HS-27A (cell line): ENCODE results near the gene ABTB2.

Experiments used
- DNase-seq: peaks from one replicate; pipeline ENCODE4 v3.0.0-alpha.2; 2012; ENCODE audit warnings: low read depth, missing footprints

ABTB2 gene

DNA sequence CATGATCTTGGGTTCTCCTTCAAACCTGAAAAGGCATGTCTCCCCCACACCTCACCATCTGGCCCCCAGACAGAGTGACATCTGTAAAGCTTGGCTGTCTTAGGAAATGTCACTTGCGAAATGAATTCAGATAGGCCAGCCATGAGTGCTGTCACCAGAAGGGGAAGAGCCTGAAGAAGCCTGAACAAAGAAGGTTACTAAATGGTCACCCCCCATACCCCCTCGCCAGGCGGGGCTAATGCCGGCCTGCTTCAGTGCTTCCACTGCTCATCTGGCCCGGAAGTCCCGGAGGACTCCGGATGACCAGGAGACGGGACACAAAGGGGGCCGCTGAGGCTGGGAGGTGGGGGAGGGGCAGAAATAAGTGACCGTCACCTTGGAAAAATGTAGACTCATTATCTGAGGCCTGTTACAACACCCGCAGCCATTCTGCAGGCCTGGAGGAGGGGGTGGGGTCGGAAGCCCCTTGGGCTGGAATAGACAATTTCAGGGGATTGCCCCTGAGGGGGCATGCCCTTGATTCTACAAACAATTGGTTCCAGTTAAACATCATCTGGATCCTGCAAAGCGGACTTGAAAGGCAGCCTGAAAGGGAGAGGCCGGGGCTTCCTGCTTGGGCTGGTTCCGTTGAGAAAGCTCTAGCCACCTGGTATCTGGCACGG is 209.2 kb downstream of the ABTB2 start:
- no peak for DNase-seq

DNA sequence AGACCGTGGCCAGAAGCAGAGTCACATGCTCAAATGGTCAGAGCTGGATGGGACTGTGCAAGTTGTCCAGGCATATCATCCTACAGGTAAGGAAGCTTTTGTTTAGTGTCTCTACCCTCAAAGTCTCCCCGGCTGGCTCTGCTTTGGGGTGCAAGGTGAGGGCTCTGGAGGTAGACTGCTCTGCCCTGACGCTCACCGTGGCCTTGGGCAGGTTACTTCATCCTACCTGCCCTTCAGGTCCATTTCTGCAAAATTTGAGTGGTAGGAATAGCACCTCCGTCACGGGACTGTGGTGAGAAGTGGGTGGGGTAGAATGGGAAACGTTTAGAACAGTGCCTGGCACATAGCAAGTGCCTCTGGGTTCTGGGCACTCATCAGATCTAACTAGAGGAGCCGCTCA is 210.2 kb downstream of the ABTB2 start:
- no peak for DNase-seq

DNA sequence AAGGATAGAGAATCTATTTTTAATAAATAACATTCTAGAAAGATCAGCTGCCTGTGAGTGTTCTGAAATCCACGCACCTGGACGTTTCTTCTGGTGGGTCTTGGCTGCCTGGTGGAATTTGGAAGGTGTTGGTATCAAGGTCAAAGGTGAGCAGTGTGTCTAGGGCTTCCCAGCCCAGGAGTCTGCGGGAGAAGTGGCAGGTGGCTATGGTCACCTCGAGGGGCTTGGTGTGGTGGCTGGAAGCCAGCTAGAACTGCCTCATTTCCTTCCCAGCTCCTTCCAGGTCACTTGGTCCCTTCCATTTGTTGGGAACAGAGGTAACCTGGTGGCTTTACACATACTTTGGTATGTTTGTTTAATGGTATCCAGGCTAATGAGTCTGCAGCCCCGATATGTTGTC is 210.9 kb downstream of the ABTB2 start:
- no peak for DNase-seq

DNA sequence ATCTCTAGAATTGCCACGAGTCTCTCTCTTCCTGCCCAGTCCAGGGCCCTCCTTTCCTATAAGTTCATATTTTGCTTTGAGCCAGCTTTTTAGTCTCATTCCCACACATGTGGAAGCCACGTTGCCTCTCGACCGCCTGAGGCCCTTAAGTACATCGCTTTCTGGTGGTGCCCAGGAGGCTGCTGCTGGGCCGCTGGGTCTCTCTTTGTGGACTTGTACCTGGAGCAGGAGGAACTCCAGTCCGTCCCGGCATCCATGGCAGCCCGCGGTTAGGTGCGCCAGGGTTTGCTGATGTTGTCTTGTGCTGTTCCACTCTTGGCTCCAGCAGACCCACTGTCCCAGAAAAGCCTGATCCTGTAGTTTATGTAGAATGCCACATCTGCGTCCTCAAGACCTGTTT is 211.4 kb downstream of the ABTB2 start:
- DNase-seq = no peak

DNA sequence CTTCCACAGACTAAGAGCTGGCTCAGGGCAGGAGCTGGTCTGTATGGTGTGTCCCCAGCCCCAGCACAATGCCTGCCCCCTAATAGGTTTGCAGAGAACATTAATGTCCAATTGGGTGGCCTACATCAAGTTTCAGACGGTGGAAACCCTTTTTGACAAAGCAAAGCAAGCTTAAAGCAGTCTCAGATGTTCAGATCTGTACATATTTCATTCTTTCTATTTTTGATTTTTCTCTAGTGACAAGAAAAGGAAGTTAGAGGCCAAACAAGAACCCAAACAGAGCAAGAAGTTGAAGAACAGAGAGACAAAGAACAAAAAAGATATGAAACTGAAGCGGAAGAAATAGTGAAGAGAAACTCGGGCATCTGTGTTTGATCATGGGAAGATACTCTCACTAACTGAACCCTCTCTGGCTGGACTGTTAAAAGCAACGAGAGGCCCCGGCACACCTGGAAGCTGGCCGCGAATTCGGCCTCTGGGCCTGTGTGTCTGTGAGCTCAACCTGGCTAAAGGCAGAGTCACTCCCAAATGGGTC is 211.9 kb downstream of the ABTB2 start:
- DNase-seq = no peak

DNA sequence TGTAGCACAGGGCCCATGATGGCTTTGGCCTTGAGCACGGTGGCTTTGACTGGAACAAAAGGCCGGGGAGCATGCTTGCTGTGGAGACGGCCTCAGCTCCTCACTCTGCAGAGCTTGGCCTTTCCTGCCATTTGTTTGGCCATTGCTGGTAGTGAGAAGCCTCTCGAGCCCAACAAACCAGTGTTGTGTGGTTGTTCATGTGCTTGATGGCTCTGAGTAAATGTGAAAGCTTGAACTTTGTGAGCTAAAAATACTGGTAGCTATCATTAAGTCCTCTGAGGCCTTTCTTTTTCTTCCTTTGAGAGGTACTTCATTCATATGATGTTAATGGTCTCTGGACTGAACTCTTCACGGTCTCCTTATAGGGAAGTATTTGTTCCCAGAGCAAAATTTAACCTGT is 212.7 kb downstream of the ABTB2 start:
- DNase-seq = no peak

DNA sequence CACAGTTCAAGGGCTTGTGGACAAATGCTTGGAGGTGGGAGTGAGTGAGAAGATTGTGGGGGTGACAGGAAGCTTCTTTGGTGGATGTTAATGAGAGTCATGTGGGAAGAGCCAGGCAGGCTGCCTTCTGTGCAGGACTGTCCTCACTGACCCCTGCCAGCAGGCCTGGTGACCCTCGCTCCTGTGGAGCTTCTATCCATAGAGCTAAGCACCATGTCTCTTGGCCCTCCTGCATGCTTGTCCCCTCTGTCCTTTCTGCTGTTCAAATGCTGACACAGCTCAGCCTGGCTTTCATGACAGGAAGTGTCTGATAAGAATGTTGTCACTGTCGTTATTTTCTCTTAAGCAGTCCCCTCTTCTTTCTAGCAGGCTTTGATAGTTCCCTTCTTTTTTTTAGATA is 214.8 kb downstream of the ABTB2 start:
- DNase-seq = no peak

DNA sequence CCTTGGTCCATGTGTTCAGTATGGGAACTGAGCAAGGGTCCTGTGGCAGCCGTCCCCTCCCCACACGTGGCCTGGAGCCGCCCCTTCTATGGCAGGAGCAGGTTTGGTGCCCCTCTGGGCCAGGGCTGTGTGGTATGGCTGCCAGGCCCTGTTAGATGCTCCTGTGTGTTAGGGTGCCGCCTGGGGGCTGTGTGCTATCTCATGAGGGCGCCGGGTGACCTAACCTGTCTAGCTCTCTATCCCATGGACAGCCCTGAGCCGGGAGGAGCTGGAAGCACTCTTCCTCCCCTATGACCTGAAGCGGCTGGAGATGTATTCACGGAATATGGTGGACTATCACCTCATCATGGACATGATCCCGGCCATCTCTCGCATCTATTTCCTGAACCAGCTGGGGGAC is 217.7 kb downstream of the ABTB2 start:
- no peak for DNase-seq

DNA sequence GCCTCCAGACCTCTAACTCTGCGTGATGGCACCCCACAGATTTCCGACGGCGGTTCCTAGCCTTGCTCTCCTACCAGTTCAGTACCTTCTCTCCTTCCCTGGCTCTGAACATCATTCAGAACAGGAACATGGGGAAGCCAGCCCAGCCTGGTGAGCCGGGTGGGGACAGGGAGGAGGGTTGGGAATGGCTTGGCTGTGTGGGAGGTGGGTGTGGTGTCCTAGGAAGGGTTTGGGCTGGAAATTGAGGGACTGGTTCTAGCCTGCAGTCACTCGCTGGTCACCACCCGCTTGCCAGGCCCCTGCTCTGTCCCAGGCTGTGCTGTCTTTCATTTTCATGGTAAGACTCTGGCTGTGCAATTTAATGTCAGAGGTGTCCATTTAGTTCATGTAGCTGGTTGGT is 218.5 kb downstream of the ABTB2 start:
- DNase-seq = no peak

DNA sequence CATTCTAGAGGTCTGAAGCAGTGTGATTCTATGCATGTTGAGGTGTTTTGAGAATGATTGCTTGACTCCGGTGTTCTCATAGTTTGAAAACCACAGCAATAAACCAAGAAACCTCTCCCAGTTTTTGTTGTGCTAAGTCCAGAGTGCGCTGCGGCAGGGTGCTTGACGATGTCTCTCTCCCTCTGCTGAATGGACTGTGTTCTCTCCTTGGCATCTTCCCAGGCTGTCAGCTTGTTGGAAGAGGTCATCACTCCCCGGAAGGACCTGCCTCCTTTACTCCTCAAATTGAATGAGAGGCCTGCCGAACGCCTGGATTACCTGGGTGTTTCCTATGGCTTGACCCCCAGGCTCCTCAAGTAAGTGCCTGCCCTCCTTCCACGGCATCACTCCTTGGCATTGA is 221.4 kb downstream of the ABTB2 start:
- no peak for DNase-seq

DNA sequence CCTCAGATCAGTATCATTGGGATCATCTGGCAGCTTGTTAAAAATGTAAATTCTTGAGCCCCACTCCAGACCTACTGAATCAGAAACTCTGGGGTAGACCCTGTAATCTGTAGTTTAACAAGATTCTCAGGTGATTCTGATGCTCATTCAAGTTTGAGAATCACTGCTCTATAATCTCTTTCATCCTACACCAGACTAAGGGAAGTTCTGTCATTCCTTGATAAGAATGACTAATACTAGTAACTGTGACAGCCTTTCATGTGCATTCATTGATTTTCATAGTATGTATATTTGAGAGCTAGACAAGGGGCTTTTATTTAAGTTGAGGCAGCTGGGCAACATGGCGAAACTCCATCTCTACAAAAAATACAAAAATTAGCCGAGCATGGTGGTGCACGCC is 222.4 kb downstream of the ABTB2 start:
- DNase-seq = no peak

DNA sequence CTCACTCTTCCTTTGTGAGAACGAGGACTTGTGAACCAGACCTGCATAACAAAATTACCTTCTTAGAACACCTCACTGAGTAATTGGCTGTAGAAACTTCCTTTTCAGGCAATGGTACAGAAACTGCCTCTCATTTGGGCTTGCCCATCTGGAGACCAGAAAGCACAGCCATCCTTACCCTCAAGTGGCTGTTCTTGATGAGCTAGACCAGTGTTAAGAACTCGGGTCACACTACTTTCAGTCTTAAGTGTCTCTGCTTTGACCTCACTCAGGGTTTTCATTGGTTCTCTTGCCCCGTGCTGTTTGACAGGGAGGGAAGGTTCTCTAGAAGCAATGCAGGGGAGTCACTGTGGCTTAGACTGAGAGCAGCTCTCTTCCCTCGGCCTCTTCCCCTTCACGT is 223.0 kb downstream of the ABTB2 start:
- DNase-seq = no peak

DNA sequence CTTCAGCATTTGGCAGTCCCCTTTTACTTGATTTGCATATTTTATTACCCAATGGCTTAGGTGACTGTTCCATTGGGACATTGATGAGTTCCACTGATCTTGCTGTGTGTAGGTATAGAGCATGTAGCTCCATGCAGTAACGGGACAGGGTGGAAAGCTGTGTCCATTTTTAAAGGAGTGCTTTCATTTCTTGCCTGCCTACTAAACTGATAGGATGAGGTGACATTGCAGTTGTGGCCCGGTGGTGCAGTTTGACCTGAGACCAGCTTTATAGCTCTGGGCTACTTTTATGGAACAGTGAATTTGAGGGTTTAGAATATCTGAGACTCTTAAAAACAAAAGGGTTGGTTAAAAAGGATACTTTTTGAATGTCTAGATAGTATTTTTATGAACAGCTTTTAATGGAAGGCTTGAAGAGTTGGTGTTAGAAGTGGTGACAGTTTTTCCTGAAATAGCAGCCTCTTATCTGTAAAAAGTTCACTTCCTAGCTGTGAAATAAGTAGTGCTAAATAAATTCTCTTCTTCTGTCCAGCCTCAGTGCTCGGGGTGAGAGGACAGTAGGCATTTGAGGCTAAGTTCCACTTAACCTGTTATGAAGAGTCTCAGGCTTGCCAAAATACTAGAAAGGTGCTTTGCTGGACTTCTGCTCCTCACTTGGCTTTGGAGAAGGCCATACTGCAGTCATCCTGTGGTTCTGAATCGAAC is 225.4 kb downstream of the ABTB2 start:
- DNase-seq = no peak

DNA sequence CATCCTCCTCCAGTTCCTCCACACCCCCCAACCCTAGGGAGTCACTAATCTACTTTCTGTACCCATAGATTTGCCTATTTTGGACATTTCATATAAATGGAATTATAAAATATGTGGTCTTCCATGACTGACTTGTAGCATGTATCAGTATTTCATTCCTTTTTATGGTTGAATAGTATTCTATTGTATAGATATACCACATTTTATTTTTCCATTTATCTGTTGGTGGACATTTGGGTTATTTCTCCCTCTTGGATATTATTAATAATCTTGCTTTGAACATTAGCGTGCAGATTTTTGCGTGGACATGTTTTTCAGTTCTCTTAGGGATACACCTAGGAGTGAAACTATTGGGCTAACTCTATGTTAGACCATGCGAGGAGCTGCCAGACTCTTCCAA is 229.0 kb downstream of the ABTB2 start:
- no peak for DNase-seq

DNA sequence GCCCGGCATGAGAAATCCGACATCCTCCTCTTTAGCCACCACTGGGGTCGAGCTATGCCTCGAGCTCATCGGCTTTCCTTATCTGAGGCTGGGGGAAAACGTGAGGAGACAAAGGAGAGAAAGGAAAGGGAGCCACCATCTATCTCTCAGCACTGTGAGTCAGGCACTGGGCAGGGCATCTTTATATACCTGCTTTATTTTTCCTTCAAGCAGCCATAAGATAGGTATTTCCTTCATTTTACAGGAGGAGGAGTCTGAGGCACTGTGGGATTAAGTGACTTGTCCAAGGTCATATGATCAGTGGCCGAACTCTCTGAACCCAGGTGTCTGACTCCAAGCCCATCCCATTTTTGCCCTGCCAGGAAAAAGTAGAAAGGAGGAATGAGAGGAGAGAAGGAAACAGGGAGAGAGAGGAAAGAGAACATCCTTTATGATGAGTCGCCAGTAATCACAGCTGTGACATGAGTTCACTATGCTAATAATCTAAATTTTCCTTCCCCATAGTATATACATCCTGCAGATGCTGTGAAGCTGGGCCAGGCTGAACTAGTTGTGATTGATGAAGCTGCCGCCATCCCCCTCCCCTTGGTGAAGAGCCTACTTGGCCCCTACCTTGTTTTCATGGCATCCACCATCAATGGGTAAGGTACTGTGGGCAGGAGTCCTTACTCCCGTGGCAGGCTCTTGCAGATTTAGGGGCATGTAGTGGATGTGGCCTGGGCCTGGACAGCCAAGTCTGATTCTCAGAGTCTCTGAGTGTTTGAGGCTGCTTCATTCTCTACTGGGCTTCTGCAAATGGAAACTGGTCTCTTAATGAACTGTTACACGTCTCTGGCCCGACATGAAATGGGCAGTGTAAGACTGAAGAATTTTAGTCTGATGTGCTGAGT is 230.6 kb downstream of the ABTB2 start:
- no peak for DNase-seq

DNA sequence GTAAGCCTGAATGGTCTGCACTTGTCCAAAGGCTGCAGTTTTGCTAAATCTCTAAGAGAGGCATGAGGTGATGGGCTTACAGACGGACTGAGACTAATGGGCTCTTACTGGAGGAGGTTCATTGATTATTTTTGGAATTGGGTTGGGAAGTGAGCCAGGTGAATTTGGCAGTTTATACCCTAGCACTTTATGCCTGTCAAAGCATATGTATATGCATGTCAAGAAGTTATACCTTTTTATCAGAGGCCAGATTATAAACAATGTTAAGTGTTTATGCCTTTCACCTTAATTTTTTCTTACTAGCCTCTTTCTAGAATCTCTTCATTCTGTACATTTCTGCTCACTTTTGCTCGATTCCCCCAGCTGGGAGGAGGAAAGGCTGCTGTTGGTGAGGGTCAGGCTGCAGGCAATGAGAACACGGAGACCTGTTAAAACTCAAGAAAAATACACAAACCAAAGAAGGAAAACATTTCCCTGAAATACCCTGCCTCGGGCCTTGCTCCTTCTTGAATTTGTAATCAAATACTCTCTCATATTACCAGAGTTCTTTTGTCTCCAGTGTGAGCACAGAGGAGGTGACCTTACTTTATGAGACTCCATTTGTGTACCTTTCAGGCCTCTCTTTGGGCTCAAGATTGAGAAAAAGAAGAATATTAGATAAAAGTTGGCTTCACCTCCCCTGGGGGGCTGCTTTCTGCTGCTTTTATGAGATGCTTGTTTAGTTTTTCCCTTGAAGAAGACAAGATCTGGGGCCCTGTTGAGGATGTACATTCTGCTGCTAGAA is 232.7 kb downstream of the ABTB2 start:
- DNase-seq = no peak

DNA sequence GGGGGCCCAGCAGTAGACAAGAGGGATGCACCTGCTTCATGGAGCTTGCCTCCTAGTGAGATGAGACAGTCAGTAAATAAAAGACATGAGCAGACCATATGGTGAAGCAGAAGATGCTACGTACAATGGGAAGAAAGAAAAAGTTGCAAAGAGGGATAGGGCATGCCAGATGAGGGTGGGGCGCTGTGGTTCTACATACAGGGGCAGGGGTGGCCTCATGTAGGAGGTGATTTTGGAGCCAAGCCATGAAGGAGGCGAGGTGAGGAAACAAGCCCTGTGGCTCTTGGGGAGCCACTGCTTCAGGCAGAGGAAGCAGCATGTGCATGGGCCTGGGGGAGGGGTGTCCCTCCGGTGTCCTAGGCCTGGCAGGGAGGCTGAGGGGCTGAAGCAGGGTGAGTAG is 237.2 kb downstream of the ABTB2 start:
- DNase-seq = no peak

DNA sequence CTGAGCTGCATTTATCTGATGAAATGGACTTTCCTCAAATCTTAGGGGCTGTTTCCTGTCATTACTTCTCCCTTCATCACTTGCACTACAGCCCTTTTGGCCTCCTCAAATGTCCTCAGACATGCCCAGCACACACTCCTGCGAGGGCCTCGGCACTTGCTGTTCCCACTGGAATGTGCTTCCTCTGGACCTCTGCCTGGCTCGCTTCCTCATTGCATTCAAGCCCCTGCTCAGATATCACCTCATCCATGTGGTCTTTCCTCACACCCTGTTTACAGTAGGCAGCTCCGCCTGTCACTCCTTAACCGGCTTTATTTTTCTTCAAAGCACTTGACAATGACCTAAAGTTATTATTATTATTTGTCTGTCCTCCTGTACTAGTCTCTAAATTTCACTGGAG is 243.3 kb downstream of the ABTB2 start:
- no peak for DNase-seq

DNA sequence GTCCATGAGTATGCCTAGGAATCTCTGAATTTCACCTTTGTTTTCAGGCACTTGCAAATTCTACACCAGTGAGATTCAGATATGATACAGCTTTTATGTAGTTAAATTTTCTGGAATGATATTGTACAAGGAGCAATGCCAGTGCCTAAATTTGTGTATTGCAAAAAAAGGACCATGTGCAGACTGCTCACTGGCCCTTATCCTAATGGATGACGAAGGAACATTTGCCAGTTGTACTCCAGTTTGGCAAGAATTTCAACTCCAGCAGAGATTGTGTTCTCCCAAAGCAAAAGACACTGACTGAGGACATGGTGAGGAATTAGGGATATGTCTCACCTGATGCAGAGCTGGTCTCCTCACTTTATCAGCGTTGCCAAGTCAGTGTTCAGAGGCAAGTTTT is 243.8 kb downstream of the ABTB2 start:
- DNase-seq = no peak

DNA sequence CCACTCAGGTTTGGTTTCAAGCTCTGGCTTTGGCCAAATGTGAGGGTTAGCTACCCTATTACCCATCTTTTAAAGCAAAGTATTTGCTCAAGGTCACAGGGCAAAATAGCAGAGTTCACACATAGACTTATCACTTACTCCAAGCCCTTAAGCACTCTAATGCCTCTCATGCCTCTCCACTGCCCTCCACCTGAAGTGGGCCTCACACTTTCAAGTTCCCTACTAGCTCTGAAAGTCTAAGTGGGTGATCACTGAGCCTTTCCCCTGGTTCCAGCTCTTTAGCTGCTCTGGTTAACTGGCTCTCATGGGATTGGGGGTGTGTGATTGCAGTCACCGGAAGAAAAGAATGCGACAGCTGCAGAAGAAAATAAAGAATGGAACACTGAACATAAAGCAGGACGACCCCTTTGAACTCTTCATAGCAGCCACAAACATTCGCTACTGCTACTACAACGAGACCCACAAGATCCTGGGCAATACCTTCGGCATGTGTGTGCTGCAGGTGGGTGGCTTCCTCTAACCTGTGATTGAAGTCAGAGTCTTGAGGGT is 246.0 kb downstream of the ABTB2 start:
- DNase-seq = no peak

DNA sequence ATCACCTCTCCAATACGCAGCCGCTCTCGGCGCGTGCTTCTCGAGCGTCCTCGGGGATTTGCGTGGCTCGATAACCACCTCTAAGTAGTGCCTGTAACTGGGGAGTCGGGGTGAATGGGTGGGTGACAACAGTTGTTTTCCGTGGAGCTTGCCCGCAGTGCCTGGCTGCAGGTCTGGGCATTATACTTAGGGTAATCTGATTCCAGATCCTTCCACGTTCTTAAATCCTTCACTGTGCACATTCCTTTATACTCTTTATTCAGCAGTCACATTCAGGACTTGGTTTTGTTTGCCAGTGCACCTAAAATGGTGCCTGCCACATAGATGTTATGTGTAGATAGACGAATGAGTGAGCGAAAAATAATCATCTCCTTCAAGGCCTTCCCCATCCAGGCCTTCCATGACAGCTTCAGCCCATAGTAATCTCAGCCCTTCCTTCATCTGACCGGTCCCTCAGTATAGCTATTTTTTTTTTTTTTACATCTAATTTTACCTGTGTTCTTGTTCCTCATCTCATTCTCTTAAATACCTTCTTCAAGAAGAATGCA is 251.8 kb downstream of the ABTB2 start:
- peak; percentile 29 for DNase-seq
